ENCODE results near the gene CRADD.

DNA sequence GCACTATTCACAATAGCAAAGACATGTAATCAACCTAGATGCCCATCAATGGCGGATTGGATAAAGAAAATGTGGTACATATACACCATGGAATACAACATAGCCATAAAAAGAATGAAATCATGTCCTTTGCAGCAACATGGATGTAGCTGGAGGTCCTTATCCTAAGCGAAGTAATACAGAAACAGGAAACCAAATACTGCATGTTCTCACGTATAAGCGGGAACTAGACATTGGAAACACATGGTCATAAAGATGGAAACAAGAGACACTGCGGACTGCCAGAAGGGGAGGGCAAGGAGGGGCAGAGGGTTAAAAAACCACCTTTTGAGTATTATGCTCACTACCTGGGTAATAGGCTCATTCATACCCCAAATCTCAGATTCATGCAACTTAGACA lies 237.1 kb downstream of the CRADD start:
- TF ChIP-seq, protein P1, sequence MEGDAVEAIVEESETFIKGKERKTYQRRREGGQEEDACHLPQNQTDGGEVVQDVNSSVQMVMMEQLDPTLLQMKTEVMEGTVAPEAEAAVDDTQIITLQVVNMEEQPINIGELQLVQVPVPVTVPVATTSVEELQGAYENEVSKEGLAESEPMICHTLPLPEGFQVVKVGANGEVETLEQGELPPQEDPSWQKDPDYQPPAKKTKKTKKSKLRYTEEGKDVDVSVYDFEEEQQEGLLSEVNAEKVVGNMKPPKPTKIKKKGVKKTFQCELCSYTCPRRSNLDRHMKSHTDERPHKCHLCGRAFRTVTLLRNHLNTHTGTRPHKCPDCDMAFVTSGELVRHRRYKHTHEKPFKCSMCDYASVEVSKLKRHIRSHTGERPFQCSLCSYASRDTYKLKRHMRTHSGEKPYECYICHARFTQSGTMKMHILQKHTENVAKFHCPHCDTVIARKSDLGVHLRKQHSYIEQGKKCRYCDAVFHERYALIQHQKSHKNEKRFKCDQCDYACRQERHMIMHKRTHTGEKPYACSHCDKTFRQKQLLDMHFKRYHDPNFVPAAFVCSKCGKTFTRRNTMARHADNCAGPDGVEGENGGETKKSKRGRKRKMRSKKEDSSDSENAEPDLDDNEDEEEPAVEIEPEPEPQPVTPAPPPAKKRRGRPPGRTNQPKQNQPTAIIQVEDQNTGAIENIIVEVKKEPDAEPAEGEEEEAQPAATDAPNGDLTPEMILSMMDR (IDR thresholded peaks at IDR 0.05 in 4 of 5, conservative IDR thresholded peaks at IDR 0.05 in 1 of 5) = no peak
- no peak for TF ChIP-seq POLR2A (IDR thresholded peaks at IDR 0.05)

Data from gastrocnemius medialis (tissue), 4 donors.